Gastrocnemius medialis (tissue), 4 donors: Measurements from ENCODE around the gene MESP2.

ENCODE experiments used
- CTCF ChIP-seq, 5 experiments: fragments of 450-650 bp in 3 of 5; fragments of 200-600 bp in 2 of 5; sonication (generic) in 2 of 5; IDR thresholded peaks in 4 of 5; conservative IDR thresholded peaks in 1 of 5; 1 replicate in 4 of 5; 2 replicates in 1 of 5; pipeline ENCODE4 v1.5.1; 2016 to 2019; ENCODE audit warnings: antibody characterized with exemption in 5 of 5, mild to moderate bottlenecking in 3 of 5, moderate library complexity in 3 of 5
- POLR2A ChIP-seq, 2 donors: fragments of 450-650 bp; IDR thresholded peaks; one replicate each; pipeline ENCODE4 v1.6.1; 2017; ENCODE audit warnings: antibody characterized with exemption in 2 of 2, mild to moderate bottlenecking in 2 of 2, moderate library complexity in 2 of 2

DNA sequence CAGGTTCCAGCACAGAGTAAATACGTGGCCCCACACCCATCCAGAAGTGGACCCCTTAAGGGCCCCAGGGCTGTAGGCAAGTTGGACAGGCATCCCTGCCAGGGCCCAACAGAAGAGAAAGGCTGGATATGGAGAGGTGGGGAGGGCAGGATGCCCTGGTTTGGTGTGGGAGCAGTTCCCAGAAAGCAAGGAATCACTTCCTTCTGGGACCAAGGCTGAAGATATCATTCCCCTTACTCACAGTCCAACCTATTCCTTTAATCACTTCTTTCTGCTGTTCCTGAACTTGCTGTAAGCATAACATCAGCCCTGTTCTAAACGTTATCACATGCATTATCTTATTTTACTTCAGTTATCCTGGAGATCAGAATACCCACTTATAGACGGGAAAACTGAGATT, 6.1 kb upstream of the MESP2 start:
- TF ChIP-seq CTCF (IDR thresholded peaks at IDR 0.05 in 4 of 5, conservative IDR thresholded peaks at IDR 0.05 in 1 of 5) (no peak), POLR2A (IDR thresholded peaks at IDR 0.05) (no peak)
